Fibroblast of skin of scalp (primary cell): Measurements from ENCODE around the gene UBE2E3.
"Not testable (repeated sequence)": the region's sequence is repeated elsewhere in the genome, so short reads cannot be mapped to it uniquely, and the experiment has no call there.

Experiments used
- DNase-seq: peaks from one replicate; pipeline ENCODE4 v3.0.0-alpha.2; 2013

Gene UBE2E3

DNA sequence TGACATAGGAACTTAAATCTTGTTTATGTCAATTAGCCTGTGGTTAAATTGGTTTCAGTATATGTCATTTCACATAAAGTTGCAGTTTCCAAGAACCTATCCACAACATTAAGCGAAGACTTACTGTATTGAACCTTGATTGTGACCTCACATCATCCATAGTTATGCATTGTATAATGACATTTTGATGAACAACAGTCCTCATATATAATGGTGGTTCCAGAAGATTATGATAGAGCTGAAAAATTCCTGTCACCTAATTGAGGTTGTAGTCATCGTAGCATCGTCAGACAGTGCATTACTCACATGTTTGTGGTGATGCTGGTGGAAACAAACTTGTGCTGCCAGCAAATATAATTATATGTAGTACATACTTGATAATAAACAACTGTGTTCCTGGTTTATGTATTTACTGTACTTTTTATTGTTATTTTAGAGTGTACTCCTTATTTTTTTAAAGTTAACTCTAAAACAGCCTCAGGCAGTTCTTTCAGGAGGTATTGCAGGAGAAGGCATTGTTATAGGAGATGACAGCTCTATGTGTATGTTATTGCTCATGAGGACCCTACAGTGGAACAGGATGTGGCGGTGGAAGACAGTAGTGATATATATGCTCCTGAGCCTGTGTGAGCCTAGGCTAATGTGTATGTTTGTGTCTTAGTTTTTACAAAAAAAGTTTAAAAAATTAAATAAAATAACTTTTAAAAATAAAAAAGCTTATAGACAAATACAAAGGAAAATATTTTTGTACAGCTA lies 56.6 kb downstream of the UBE2E3 start:
- peak; percentile 67 for DNase-seq

DNA sequence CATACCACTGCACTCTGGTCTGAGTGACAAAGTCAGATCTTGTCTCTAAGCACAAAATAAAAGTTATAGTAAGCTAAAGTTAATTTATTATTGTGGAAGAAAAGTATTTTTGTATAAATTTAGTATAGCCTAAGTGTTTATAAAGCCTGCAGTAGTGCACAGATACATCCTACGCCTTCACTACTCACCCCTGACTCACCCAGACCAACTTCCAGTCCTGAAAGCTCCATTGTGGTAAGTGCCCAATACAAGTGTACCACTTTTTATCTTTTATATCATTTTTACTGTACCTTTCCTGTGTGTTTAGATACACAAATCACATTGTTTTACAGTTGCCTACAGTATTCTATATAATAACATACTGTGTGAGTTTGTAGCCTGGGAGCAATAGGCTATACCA lies 57.5 kb downstream of the UBE2E3 start:
- DNase-seq, result no peak

DNA sequence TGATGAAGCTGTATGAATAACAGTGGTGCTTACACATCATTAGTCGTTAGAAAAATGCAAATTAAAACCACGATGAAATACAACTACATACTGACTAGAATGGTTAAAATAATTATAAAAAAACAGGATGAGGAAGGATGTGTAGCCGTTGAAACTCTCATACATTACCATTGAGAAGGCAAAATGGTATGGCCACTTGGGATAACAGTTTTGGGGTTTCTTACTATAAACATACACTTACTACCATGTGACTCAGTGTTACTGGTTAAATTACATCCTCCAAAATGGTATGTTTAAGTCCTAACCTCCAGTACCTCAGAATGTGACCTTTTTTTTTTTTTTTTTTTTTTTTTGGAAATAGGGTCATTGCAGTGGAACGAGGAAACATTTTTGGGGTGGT lies 58.4 kb downstream of the UBE2E3 start:
- DNase-seq, result no peak

DNA sequence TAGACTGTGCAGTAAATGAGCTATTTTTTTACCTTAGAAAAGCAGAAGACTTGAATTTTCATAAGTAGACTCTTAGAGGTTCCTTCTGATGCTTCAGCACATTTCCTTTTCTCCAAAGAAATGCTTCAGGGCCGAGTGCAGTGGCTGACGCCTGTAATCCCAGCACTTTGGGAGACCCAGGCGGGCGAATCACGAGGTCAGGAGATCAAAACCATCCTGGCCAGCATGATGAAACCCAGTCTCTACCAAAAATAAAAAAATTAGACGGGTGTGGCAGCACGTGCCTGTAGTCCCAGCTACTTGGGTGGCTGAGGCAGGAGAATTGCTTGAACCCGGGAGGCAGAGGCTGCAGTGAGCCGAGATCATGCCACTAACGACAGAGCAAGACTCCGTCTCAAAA lies 60.4 kb downstream of the UBE2E3 start:
- not testable (repeated sequence) for DNase-seq

DNA sequence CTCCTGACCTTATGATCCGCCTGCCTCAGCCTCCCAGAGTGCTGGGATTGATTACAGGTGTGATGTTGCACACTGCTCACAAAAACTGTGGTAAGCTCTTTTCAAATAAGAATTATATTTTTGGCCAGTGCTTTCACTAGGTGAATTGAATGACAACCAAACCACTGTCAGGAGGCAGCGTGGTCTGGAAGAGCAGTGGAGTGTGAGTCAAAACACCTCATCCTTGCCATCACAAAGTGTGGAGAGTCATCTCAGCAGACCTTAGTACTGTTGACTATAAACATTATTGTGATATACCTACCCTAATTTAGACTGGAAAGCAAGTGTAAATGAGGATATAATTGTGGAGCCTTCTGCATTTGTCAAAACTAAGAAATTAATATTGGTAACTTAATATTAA lies 61.3 kb downstream of the UBE2E3 start:
- DNase-seq, result no peak

DNA sequence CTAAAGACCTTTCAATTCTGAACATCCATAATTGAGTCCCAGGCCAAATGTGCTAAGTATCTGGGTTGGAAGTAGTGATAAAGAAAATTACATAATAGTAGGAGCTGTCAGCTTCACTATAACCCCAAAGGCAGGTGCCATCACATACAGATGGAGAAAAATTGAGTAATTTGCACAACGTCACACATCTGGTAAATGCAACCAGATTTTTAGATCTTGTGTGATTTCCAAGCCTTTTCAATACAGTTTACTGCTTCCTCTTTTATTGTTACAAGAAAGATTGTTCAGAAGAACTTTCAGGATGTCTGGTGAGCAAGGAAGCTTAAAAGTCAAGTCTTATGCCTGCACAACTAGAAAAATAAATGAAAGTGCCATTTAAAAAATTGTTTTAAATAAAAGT lies 62.3 kb downstream of the UBE2E3 start:
- no peak for DNase-seq

DNA sequence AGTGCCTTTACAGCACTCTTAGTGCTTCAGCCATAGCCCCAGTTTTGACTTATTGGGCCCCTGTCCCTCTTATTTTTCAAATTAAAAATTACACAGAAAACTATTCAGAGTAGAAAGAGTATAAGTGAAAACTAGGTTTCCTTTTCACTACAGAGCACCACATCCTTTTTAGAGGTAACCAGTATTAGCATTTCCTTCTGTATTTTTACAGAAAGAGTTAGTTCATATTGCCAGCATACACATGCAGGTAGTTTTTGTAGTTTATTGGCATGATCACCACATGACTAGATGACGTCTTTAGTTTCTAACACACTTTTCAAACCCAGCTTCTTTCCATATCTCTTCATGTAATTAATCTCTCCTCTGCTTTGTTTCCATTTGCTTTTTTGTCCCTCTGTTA lies 66.4 kb downstream of the UBE2E3 start:
- no peak for DNase-seq

DNA sequence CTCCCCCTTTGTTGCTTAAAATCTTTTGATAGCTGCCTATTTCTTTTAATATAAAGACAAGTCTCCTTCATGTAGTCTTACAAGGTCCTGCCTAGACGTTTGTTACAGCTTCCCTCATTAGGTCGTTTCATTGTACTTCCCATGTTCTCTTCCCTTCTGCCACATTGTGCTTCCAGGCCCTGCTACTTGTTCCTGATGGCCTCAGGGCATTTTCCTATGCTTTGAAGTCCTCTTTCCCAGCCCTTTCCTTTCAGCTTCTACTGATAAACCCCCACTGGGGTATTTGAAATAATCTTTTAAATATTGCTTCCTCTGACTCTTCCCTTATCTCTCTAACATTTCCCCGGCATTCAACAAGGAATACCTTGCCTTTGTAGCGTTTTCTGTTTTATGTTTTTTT lies 67.4 kb downstream of the UBE2E3 start:
- no peak for DNase-seq

DNA sequence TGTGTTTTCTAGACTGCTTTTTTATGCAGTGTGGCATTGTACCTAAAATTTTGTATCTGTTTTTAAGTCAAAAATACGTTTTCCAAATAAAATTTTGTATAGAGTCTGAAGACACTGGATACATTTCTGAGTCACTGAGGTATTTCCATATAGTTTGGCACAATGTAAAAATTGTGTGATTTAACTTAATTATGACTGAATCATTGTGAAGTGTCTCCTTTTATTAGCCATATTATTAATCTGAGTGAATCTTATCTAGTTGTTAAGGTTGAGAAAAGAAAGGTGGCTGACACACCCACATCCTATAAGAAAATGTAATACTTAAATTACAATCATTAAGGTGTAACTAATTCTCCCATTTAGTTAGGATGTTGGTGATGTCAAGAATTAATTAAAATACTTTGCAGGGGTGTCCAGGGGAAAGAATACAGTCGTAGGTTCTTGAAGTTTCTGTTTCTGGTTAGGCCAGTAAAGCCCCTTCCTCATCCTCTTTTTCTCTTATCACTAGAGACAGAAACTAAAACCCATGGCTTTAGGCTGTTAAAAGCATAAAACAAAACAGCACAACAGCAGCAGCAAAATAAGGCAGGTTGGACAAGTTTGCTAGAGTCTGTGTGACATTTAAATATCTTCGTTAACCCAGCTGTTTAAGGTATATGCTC lies 71.6 kb downstream of the UBE2E3 start:
- DNase-seq, result no peak

DNA sequence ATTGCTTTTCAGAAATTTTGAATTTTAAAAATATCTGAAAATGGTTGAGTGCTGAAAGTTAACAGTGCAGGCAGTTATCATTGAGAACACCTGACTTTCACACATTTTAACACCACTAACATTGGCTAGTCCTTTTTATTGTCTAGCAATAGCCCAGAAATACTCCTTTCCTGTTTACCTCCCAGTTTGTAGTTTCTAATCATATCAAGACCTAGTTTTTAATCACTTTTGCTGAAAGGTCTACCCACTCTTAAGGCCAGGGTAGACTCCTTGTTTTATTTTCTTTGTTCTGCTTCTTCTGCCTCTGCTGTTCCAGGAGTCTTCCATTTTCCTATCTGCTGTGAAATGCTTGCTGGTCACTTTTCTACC lies 72.1 kb downstream of the UBE2E3 start:
- DNase-seq, result no peak

DNA sequence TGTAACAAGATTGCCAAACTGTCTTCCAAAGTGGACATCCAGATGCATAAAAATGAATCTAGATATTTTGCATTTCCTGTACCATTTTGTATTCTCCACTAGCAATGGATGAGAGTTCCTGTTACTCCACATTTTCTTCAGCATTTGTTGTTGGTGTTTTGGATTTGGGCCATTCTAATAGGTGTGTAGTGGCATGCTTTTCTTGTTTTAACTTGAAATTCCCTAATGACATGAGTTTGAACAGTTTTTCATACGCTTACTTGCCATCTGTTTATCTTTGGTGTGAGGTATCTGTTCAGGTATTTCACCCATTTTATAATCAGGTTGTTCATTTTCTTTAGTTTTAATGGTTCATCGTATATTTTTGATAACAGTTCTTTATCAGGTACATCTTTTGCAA lies 73.9 kb downstream of the UBE2E3 start:
- no peak for DNase-seq

DNA sequence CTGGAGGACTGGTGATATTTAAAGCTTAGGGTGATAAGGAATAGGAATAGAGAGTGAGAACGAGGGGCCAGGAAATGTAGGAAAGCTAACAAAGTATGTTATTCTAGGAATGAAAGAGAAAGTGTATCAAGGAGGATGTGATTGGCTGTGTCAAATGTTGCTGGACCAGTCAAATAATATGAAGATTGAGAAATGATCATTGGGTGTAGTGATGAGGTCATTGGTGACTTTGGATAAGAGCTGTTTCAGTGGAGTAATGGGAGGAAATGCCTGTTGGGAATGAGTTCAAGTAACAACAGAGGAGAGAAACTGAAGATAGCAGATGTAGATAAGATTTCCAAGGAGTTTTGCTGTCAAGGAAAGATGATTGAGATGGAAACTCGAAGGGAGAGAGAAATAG lies 74.4 kb downstream of the UBE2E3 start:
- peak; percentile 17 for DNase-seq

DNA sequence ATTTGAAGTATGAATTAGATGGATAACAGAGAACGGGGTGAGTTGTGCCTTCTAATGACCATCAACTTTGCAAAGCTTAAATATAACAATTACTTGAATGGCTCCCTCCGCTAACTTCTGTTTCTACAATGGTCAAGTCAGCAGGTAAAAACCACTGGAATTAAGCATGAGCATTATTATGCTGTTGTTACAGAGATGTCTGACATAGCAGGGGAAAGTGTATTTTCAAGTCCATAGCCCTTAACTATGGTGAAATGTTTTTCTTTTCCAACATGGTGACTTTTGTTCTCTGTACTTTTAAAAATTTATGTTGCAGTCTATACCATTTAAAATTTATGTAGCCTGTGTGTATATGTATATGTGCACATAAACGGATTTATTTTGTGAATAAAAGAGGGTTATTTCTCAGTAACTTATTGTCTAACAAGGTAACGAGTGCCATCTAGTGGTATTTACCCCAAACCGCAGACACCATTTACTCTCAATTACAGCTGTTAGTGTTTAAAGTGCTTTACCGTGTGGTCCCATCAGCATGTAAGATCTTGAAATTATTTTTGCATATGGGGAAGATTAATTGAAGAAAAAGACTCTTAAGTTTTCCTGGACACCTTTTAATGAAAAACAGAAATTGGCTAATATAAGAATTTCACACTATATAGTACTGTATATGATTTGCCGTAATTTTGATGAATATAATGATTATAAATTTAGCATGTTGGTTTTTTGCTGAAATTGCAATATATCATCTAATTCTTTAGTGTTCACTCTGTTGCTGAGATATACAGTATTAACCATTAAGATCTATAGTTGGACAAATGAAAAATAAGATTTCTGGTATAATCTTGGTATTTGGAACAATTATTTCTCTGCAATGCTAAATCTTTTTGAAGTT lies 78.2 kb downstream of the UBE2E3 start:
- DNase-seq, result peak; percentile 33

DNA sequence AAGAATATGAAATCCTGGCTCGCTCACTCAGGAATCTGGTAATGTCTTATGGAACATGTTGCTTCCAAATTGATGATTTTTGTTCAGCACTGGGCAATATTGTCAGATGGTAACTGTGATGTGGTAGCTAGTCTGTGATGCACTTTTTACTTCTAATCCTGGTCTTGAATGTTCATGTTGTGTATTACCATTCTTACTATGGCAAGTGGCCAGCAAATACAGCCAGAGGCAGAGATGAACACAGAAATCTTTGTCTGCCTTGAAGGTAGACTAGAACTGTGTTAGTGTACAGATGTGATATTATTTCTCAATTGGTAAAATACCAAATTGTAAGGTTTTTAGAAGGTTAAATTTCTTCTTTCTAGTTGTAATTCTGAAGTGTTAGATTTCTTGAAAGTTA lies 83.3 kb downstream of the UBE2E3 start:
- no peak for DNase-seq

DNA sequence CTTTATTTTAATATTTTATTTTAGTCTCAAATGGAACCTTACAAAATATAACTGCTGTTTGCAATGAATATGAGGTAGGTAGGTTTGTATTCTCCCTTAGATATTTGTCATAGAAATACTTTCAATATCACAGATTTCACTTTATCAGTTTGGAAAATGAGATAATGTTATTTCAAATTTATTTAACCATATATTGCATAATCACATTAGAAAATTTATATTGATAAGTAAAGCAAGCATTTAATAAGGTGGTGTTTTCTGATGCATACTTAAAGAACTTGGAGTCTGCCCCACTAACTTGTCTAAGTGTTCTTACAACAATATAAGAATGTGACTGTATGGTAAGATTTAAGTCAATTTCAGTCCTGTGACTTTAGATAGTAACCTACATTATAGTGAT lies 85.1 kb downstream of the UBE2E3 start:
- DNase-seq, result no peak

DNA sequence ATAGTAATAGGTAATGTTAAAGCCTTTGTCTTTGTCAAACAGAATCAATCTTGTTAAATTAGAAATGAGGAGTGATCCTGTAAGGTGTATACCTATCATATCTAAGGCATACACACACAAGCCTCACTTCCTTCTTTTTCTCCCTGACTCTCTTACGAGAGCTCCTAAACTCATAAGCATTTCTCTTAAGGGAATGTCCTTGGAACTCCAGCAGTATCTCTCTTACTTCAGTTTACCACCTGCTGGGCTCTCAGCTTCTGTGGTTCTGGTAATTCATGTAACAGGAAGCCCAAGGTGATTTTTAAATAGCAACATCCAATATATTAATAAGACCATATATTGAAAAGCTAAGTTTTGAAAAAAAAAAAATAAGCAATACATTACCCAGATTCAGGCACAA lies 85.9 kb downstream of the UBE2E3 start:
- no peak for DNase-seq

DNA sequence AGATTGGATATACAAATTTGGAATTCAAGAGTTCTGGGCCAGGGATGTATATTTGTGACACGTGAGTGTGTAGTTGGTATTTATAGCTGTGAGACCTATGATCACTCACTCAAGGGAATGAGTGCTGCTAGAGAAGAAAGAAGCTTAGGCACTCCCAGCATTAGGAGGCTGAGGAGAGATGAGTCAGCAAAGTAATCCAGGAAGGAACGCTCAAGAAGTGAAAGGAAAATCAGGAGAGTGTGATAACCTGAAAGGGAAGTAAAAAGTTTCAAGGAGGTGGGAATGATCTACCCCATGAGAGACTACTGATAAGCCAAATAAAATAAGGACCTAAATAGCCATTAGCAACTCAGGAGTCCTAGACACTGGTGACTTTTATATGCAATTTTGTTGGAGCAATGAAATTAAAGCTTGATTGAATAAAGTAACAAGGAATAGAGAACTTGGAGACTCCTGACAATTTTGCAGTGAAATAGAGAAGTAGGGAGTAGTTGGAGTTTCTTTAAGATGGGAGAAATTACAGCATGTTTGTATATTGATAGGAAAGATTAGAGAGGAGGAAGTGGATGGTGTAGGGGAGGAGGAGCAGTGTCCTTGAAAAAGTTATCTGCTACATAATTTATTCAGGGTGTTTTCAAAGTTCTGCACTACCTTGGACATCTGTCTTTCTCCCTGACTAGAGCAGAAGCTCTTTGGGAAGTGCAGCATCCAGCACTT lies 89.9 kb downstream of the UBE2E3 start:
- peak; percentile 38 for DNase-seq

DNA sequence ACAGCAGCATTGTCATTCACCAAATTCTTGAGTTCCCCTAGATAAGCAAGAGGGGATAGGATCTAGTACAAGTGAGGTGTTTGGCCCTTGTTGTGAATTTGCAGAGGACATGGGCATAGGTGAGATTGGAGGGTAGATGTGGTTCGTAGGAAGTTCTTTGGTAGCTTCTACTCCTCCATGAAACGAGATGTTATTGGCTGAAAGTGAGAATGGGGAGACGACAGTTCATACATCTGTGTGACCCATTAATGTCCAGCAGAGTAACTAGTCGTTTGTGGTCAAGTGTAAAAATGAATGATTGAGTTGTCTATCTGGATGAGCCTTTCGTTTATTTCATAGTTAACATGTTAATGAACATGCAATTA lies 90.4 kb downstream of the UBE2E3 start:
- DNase-seq, result no peak

DNA sequence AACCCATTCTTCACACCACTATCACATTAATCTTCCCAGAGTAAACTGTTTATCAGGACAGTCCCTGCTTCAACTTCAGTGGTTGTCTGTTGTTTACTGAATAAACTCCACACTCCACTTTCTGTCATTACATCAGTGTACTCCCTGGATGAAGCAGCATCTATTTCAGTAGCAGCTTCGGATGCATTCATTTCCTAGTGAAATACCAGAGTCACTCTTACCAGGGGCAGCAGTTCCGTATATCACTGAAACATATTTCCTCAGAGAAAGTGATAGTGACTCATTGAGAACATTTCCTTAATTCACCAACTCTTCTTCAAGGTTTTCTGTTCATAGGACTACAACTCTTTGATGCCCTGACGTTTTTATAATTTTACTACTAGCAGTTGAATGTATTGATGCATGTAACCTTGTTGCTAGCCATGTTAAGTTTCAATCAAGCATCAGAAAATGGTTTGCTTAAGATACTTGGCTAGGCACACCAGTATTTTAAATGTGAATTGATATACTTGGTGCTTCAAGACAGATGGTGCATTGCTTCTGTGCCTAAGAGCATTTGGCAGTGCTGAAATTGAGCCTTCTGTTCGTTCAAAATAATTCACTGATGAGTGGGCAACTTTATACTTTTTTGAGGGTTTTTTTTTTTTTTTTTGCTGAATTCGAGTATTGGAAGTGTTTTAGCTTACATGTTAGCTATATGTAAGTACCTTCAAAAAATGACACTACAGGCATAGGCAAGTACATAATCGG lies 92.3 kb downstream of the UBE2E3 start:
- DNase-seq, result no peak

DNA sequence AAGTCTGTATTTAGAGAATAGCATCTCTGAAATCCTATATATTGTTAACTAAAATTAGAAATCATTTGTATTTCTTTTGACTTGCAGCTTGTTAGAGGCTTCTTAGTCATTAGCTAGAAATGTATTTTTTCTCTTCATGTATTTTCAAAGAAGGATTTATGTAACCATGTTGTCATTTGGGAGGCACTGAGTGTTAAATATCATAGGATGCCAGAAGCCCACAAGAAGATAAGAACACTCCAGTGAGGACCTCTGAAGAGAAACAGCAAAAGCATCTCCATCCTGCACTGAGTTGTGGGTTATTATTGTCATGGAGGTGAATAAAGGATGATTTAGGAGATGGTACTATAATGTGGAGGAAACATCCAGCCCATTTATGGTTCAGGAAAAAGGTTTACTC lies 93.5 kb downstream of the UBE2E3 start:
- peak; percentile 38 for DNase-seq

DNA sequence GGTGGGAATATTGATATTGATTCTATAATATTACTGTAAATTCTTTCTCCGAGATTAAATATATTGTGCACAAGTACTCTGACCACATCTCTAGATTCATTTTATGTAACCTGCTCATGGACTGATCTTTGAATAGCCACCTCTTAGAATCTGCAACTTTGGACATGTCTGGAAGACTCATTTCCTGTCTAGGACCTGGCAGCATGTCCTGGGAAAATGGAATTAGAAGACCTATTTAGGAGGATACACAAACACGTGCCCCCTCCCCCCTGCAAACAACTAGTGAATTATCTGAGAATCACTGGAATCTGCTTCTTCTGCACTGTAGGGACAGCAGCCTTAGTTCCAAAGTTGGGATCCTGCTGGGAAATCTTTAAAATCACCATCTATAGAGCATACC lies 94.1 kb downstream of the UBE2E3 start:
- DNase-seq, result no peak

DNA sequence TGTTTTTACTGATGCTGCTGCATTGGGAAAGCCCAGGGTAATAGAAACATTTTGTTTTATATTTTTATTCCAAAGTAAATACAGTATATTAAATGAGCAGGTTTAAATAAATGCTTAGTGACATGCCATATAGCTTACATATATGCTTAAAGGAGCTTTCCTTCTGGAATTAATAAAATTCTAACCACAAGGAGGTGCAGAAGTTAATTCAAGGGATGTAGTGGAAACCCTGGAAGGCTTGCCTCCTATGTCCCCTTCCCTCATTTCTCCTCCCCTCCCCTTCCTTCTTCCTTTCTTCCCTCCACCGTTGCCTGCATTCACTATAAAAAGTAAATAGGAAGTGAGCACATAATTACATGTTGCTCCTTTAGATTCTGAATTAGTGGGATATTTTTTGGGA lies 96.3 kb downstream of the UBE2E3 start:
- DNase-seq, result peak; percentile 32
